Measurements from ENCODE around the gene NIT1.

NIT1 gene

DNA sequence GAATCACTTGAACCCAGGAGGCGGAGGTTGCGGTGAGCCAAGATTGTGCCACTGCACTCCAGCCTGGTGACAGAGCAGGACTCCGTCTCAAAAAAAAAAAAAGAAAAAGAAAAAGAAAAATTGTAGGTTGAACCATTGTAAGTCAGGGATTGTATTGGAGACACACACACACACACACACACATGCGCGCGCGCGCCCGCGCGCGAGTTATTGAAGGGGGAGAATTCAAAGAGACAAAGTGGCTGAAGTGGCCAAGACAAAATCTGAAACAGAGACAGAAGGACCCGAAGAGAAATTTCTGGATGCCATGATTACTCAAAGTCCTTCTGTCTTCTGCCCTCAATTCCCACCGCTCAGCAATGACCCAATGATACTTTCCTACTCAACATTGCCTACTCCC lies 23.4 kb upstream of the NIT1 start:
- ChIA-PET POLR2A (ENCODE audit: low non-redundant PET) (no interaction called here), CTCF (interaction anchor here (0.6 to 4.3 kb wide), 3 partner anchors 10 to 147 kb away, joined by 3 to 75 read pairs (median 3); partner anchors contain the start of gene ARHGAP30)
- no peak for DNase-seq (ENCODE audit: low spot score)
- TF ChIP-seq, protein P1, sequence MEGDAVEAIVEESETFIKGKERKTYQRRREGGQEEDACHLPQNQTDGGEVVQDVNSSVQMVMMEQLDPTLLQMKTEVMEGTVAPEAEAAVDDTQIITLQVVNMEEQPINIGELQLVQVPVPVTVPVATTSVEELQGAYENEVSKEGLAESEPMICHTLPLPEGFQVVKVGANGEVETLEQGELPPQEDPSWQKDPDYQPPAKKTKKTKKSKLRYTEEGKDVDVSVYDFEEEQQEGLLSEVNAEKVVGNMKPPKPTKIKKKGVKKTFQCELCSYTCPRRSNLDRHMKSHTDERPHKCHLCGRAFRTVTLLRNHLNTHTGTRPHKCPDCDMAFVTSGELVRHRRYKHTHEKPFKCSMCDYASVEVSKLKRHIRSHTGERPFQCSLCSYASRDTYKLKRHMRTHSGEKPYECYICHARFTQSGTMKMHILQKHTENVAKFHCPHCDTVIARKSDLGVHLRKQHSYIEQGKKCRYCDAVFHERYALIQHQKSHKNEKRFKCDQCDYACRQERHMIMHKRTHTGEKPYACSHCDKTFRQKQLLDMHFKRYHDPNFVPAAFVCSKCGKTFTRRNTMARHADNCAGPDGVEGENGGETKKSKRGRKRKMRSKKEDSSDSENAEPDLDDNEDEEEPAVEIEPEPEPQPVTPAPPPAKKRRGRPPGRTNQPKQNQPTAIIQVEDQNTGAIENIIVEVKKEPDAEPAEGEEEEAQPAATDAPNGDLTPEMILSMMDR (conservative IDR thresholded peaks at IDR 0.05; ENCODE audit: low read depth), result no peak
- H3K27ac ChIP-seq, result no peak overlapping the region

DNA sequence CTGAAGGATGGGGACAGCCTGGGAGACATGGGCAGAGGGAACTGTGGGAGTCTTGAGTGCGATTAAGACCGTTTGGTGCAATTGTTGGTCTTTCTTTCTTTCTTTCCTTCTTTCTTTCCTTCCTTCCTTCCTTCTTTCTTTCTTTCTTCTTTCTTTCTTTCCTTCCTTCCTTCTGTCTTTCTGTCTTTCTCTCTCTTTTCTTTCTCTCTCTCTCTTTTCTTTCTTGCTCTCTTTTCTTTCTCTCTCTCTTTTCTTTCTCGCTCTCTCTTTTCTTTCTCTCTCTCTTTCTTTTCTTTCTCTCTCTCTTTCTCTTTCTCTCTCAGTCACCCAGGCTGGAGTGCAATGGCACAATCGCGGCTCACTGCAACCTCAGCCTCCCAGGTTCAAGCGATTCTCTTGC lies 22.7 kb upstream of the NIT1 start:
- TF ChIP-seq, protein P1 (conservative IDR thresholded peaks at IDR 0.05; ENCODE audit: low read depth), result no peak
- POLR2A ChIA-PET (ENCODE audit: low non-redundant PET), result no interaction called here
- no peak overlapping the region for H3K27ac ChIP-seq
- no peak for DNase-seq (ENCODE audit: low spot score)
- CTCF ChIA-PET, result interaction anchor here (0.6 to 4.3 kb wide), 2 partner anchors 23 to 42 kb away, joined by 3 to 75 read pairs; partner anchors contain the start of gene ARHGAP30

DNA sequence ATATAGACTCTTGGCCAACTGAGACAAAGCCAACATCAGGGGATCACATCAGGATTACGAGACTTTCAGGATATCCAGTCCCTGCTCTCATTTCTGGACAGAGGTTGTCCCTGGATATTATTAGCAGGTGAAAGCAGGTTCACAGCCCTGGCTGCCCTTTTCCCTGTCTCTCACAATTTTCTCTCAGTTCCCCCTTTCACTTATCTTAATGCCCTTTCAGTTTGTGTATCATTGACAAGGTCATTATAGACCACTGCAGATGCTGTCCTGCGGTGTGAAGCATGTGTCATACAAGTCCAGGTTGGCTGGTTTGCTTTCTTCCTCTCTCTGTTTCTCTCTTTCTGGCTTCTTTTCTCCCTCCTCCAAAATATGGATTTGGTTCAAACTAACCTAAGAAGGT lies 21.9 kb upstream of the NIT1 start:
- no peak for DNase-seq (ENCODE audit: low spot score)
- TF ChIP-seq, protein P1 (conservative IDR thresholded peaks at IDR 0.05; ENCODE audit: low read depth), result no peak
- POLR2A ChIA-PET (ENCODE audit: low non-redundant PET), result no interaction called here
- no peak overlapping the region for H3K27ac ChIP-seq
- CTCF ChIA-PET, result interaction anchor here (0.5 to 4.3 kb wide), 4 partner anchors 8 to 340 kb away, joined by 3 to 75 read pairs (median 4); partner anchors contain the start of gene ARHGAP30

DNA sequence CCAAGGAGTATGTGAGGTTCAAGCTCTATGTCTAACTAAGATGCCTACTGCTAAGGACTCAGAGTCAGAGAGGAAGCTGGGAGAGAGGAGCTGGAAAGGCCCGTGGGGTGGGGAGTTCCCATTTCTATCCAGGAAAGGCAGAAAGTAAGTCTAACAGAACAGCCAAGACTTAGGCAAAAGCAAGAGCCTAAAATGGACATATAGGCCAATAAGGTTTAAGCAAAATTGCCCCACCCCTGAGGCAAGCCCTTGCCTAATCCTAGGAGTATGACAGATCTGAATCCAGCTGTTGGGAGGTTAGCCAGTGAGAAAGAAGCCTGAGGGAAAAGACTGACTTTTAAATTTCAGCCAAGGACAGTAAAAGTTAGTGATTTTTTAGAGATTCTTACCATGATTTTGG lies 21.4 kb upstream of the NIT1 start:
- TF ChIP-seq, protein P1 (conservative IDR thresholded peaks at IDR 0.05; ENCODE audit: low read depth), result no peak
- peak; percentile 53 for DNase-seq (ENCODE audit: low spot score)
- POLR2A ChIA-PET (ENCODE audit: low non-redundant PET), result no interaction called here
- H3K27ac ChIP-seq, result peak overlapping the region; percentile 45; the same call in 1 of the 2 replicates
- CTCF ChIA-PET, result interaction anchor here (0.5 to 4.3 kb wide), 8 partner anchors 8 to 145 kb away, joined by 3 to 75 read pairs (median 8); partner anchors contain the start of genes ARHGAP30, F11R and USF1

DNA sequence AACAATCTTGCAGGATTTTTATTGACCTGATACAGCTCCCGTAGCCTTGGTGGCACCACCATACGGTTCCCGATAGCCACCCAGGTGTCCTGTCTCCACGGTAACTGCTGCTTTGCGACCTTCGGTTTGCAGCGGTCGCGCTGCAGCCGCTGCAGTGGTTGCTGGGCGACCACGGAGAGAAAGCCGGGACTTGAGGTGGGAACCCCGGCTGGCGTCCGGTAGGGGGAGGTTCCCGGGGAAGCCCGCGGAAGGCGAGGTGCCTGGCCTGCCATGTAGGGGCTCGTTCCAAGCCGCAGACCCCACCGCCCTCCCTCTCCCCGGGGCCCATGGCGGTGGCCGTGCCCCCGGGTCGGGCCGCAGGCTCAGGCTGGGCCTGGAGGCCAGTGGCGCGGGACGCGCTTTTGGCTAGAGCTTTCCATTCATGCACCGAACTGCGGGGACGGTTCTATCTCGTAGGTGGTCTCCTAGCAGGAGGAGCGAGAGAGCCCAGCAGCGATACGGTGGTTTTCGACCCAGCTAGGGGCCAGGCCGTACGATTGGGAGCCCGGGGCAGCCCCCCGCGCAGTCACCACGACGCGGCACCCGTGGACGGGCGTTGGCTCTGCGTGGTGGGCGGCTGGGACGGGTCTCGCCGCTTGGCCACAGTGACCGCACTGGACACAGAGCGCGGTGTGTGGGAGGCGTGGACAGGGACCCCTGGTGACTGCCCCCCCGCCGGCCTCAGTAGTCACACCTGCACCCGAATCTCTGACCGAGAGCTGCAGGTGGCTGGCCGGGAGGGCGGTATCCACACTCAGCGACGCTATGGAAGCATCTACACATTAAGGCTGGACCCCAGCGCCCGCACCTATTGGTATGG lies 19.5 kb upstream of the NIT1 start, which contains the start of gene KLHDC9:
Gene KLHDC9 (plus strand): TSS at position 152 of the 859 bp plus-strand sequence. CDS start 175 bp downstream, at position 327.
- DNase-seq (ENCODE audit: low spot score), result peak; percentile 82
- CTCF ChIA-PET, result interaction anchor here (0.6 to 4.3 kb wide), 15 partner anchors 10 to 125 kb away, joined by 3 to 75 read pairs (median 4); partner anchors contain the start of genes ARHGAP30, F11R, TSTD1 and USF1
- POLR2A ChIA-PET (ENCODE audit: low non-redundant PET), result interaction anchor here (0.6 kb wide), 1 partner anchor 103 kb away, joined by 5 read pairs; no protein-coding TSS in a partner anchor
- peak within 1 kb of the TSS; percentile 80 for H3K27ac ChIP-seq
- TF ChIP-seq, protein P1 (conservative IDR thresholded peaks at IDR 0.05; ENCODE audit: low read depth), result no peak

DNA sequence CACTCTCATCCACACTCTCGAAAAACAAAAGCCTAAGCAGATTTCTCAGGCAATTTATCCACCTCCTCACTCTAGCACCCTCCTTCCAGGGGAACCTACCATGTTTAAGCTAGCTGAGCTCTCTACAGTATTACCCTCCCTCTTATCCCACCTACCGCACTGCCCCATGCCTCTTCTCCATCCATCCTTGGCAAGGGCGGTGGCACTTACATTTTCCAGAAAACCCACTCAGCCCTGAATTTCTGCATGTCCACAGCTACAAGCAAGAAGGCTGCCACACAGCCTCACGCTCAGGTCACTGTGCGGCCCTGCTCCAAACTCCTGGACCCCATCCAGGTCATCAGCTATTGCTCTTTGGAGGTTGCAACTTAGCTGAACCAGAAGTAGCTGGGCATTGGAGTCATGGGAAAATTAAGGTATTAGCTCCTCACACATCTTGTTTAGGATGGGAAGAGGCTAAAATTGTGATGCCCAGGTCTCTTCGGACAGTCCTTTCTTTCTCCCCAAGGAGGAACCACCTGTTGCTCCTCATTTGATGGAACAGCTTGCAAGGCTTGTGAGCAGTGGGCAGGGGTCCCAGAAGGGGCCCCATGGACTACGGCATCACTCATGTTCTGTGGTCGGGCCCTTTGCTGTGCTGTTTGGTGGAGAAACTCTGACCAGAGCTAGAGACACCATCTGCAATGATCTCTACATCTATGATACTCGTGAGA lies 18.7 kb upstream of the NIT1 start:
- peak overlapping the region; percentile 80 for H3K27ac ChIP-seq
- CTCF ChIA-PET, result interaction anchor here (0.6 to 2.8 kb wide), 5 partner anchors 15 to 188 kb away, joined by 3 to 12 read pairs (median 5); partner anchors contain the start of genes F11R and USF1
- no peak for DNase-seq (ENCODE audit: low spot score)
- TF ChIP-seq, protein P1 (conservative IDR thresholded peaks at IDR 0.05; ENCODE audit: low read depth), result no peak
- POLR2A ChIA-PET (ENCODE audit: low non-redundant PET), result no interaction called here
